HG02798 (cell line): ENCODE data around the gene POU6F2.
"Not testable (repeated sequence)": the region's sequence is repeated elsewhere in the genome, so short reads cannot be mapped to it uniquely, and the experiment has no call there.

Experiments used
- ATAC-seq: cut with Tn5 transposase; IDR thresholded peaks from one replicate; pipeline ENCODE4 v1.9.1; 2021; ENCODE audit warnings: mild to moderate bottlenecking; ENCODE audit not compliant: unreplicated experiment, poor library complexity

POU6F2 gene

GRCh38 chr7:39293056-39293823 lies 315.5 kb downstream of the POU6F2 start:
- ATAC-seq = no peak

- no peak for ATAC-seq
Observed at GRCh38 chr7:39294022-39294421, 316.3 kb downstream of the POU6F2 start.

- ATAC-seq = no peak
Observed at GRCh38 chr7:39295796-39296195, 318.1 kb downstream of the POU6F2 start.

- ATAC-seq = no peak
Observed at GRCh38 chr7:39299695-39300094, 322.0 kb downstream of the POU6F2 start.

GRCh38 chr7:39300276-39300675 lies 322.6 kb downstream of the POU6F2 start:
- no peak for ATAC-seq

GRCh38 chr7:39301543-39301942 lies 323.8 kb downstream of the POU6F2 start:
- no peak for ATAC-seq

GRCh38 chr7:39304178-39304577 lies 326.5 kb downstream of the POU6F2 start:
- ATAC-seq = no peak

- no peak for ATAC-seq
Observed at GRCh38 chr7:39304668-39305405, 327.1 kb downstream of the POU6F2 start.

GRCh38 chr7:39306016-39306570 lies 328.4 kb downstream of the POU6F2 start:
- ATAC-seq = no peak

GRCh38 chr7:39310699-39311098 lies 333.0 kb downstream of the POU6F2 start:
- ATAC-seq = no peak

GRCh38 chr7:39312254-39312989 lies 334.7 kb downstream of the POU6F2 start:
- ATAC-seq = no peak

- no peak for ATAC-seq
Observed at GRCh38 chr7:39313376-39313775, 335.7 kb downstream of the POU6F2 start.

GRCh38 chr7:39313974-39314373 lies 336.3 kb downstream of the POU6F2 start:
- ATAC-seq = no peak

GRCh38 chr7:39317107-39317506 lies 339.4 kb downstream of the POU6F2 start:
- ATAC-seq = no peak

GRCh38 chr7:39317896-39318295 lies 340.2 kb downstream of the POU6F2 start:
- ATAC-seq = no peak

GRCh38 chr7:39321245-39321644 lies 343.5 kb downstream of the POU6F2 start:
- ATAC-seq = no peak

- peak; percentile 49 for ATAC-seq
Observed at GRCh38 chr7:39321909-39322498, 344.3 kb downstream of the POU6F2 start.

- no peak for ATAC-seq
Observed at GRCh38 chr7:39324139-39324760, 346.5 kb downstream of the POU6F2 start.

- ATAC-seq = not testable (repeated sequence)
Observed at GRCh38 chr7:39331607-39332006, 353.9 kb downstream of the POU6F2 start.

- no peak for ATAC-seq
Observed at GRCh38 chr7:39332142-39332541, 354.4 kb downstream of the POU6F2 start.
